HepG2 (cell line): ENCODE measurements around the gene AWAT2. TPM values are rescaled to one million over a fixed set of nuclear protein-coding genes. Genes with fewer than 3 reads are reported as not detected.

ENCODE experiments used
- ATAC-seq: fragments of 200-7000 bp; cut with Tn5 transposase; 3 replicates; pipeline ENCODE4 v1.9.1; 2020; ENCODE audit warnings: mild to moderate bottlenecking, moderate library complexity
- BruUV-seq: library from RNA; stranded (reverse); fragments of 400-500 nt; replicated peaks from 2 replicates; lab custom pipeline; 2021; lab: Mats Ljungman, UMichigan
- CTCF ChIA-PET: fragments of 300-600 bp; formaldehyde crosslinking; extraction: SDS; loops from one replicate; lab custom pipeline; 2021; ENCODE audit warnings: low total read pairs, inconsistent platforms, low intra/inter-chr PET ratio; lab: Yijun Ruan, JAX
- POLR2A ChIA-PET: fragments of 350-600 bp; sonication (Branson Sonifier 250); formaldehyde crosslinking; loops from one replicate; lab custom pipeline; 2020; ENCODE audit warnings: antibody characterized with exemption, inconsistent platforms; lab: Yijun Ruan, JAX
- DNase-seq: peaks from one replicate; pipeline ENCODE4 v3.0.0-alpha.2; 2015; ENCODE audit warnings: low spot score
- FAIRE-seq: peaks from 3 replicates; lab custom pipeline; 2011; peaks lifted over from hg19 to GRCh38; lab: Jason Lieb, UNC
- H2AFZ ChIP-seq: one replicate; pipeline ENCODE4 v1.6.1; 2011; ENCODE audit warnings: low read length, inconsistent platforms
- H3K27ac ChIP-seq: fragments of 300-600 bp; 3 replicates; pipeline ENCODE4 v1.8.0; 2011; ENCODE audit warnings: mixed run types, mild to moderate bottlenecking, mixed read lengths, low read length, inconsistent platforms; ENCODE audit not compliant: insufficient read depth; ENCODE audit errors: extremely low read length
- H3K27me3 ChIP-seq, 2 experiments: fragments of 200-600 bp in 1 of 2; 2 replicates in 1 of 2; 3 replicates in 1 of 2; pipeline versions ENCODE4 v1.6.0 to v1.8.0; 2011; ENCODE audit warnings: low read length in 2 of 2, mild to moderate bottlenecking in 2 of 2, moderate library complexity in 2 of 2, inconsistent platforms in 1 of 2; ENCODE audit not compliant: insufficient read depth in 2 of 2, control insufficient read depth in 1 of 2
- H3K36me3 ChIP-seq, 2 experiments: fragments of 200-600 bp in 1 of 2; replicated peaks in 1 of 2; 2 replicates in 1 of 2; 3 replicates in 1 of 2; pipeline versions ENCODE4 v1.5.1 to v1.8.0; 2011; ENCODE audit warnings: low read length in 2 of 2, inconsistent platforms in 1 of 2; ENCODE audit not compliant: insufficient read depth in 2 of 2, control insufficient read depth in 1 of 2
- H3K4me1 ChIP-seq: 2 replicates; pipeline ENCODE4 v1.5.1; 2012; ENCODE audit warnings: low read length, inconsistent platforms; ENCODE audit not compliant: insufficient read depth
- H3K4me2 ChIP-seq: 2 replicates; pipeline ENCODE4 v1.6.0; 2011; ENCODE audit warnings: low read depth, low read length, inconsistent platforms
- H3K4me3 ChIP-seq, 3 experiments: fragments of 200-600 bp in 1 of 3; sonication (generic), shearing (Covaris generic) in 1 of 3; replicated peaks in 1 of 3; 2 replicates each; pipeline ENCODE4 v1.5.1; 2011 to 2016; ENCODE audit warnings: low read length in 3 of 3, inconsistent platforms in 2 of 3, low read depth in 2 of 3, mild to moderate bottlenecking in 2 of 3, control low read depth in 1 of 3, mixed read lengths in 1 of 3; ENCODE audit not compliant: insufficient read depth in 1 of 3
- H3K79me2 ChIP-seq: one replicate; pipeline ENCODE4 v1.6.1; 2011; ENCODE audit warnings: low read length, inconsistent platforms; ENCODE audit not compliant: insufficient read depth
- H3K9ac ChIP-seq: 2 replicates; pipeline ENCODE4 v1.6.0; 2011; ENCODE audit warnings: mild to moderate bottlenecking, low read depth, low read length, inconsistent platforms; ENCODE audit not compliant: insufficient read depth
- H3K9me3 ChIP-seq: 2 replicates; pipeline ENCODE4 v1.5.1; 2012; ENCODE audit warnings: mild to moderate bottlenecking, low read length
- H4K20me1 ChIP-seq: 2 replicates; pipeline ENCODE4 v1.6.0; 2011; ENCODE audit warnings: inconsistent platforms, mild to moderate bottlenecking, low read length, moderate library complexity; ENCODE audit not compliant: insufficient read depth
- AGO1 ChIP-seq: fragments of 200-400 bp; formaldehyde crosslinking; IDR thresholded peaks from 2 replicates; pipeline ENCODE4 v1.6.1; 2017; ENCODE audit warnings: mild to moderate bottlenecking, low read depth, low read length, moderate library complexity; ENCODE audit not compliant: poor library complexity, severe bottlenecking
- DRAP1 ChIP-seq: IDR thresholded peaks from 2 replicates; pipeline ENCODE4 v1.6.1; 2016; ENCODE audit warnings: missing genetic modification reagents, missing compliant biosample characterization
- ELK4 ChIP-seq: sonication (generic); formaldehyde crosslinking; IDR thresholded peaks from 2 replicates; pipeline ENCODE4 v1.9.0; 2021; ENCODE audit warnings: missing genetic modification reagents, borderline replicate concordance
- GPN1 ChIP-seq: sonication (generic); formaldehyde crosslinking; IDR thresholded peaks from 2 replicates; pipeline ENCODE4 v1.5.1; 2020; ENCODE audit warnings: missing genetic modification reagents, borderline replicate concordance
- KLF9 ChIP-seq: IDR thresholded peaks from 2 replicates; pipeline ENCODE4 v1.6.1; 2016; ENCODE audit warnings: low read depth
- MED13 ChIP-seq: sonication (generic); formaldehyde crosslinking; IDR thresholded peaks from 2 replicates; pipeline ENCODE4 v1.5.0; 2020; ENCODE audit warnings: missing genetic modification reagents
- MIXL1 ChIP-seq: IDR thresholded peaks from 2 replicates; pipeline ENCODE4 v1.6.1; 2016
- MXD4 ChIP-seq: IDR thresholded peaks from 2 replicates; pipeline ENCODE4 v1.6.1; 2016; ENCODE audit warnings: mild to moderate bottlenecking, missing biosample characterization, missing genetic modification reagents
- REXO4 ChIP-seq: sonication (generic); formaldehyde crosslinking; IDR thresholded peaks from 2 replicates; pipeline ENCODE4 v1.8.0; 2022; ENCODE audit warnings: missing genetic modification reagents, mild to moderate bottlenecking, borderline replicate concordance
- SSRP1 ChIP-seq: IDR thresholded peaks from 2 replicates; pipeline ENCODE4 v1.6.1; 2016; ENCODE audit warnings: control low read depth
- ZFYVE20 ChIP-seq: sonication (generic); formaldehyde crosslinking; IDR thresholded peaks from 2 replicates; pipeline ENCODE4 v1.8.0; 2023; ENCODE audit warnings: low read depth, mild to moderate bottlenecking, moderate library complexity, missing genetic modification reagents, borderline replicate concordance
- ZNF124 ChIP-seq: sonication (generic); formaldehyde crosslinking; IDR thresholded peaks from 2 replicates; pipeline ENCODE4 v1.4.0; 2020; ENCODE audit warnings: missing genetic modification reagents
- ZNF329 ChIP-seq: sonication (generic); formaldehyde crosslinking; IDR thresholded peaks from 2 replicates; pipeline ENCODE4 v1.9.0; 2021; ENCODE audit warnings: low read depth, mild to moderate bottlenecking, missing genetic modification reagents
- ZNF687 ChIP-seq: sonication (generic); formaldehyde crosslinking; IDR thresholded peaks from 2 replicates; pipeline ENCODE4 v1.5.1; 2020; ENCODE audit warnings: mild to moderate bottlenecking, missing genetic modification reagents, moderate library complexity
- ZNF749 ChIP-seq: sonication (generic); formaldehyde crosslinking; IDR thresholded peaks from 2 replicates; pipeline ENCODE4 v1.8.0; 2022; ENCODE audit warnings: mild to moderate bottlenecking, missing genetic modification reagents, moderate library complexity, borderline replicate concordance
- ZNF792 ChIP-seq: IDR thresholded peaks from 2 replicates; pipeline ENCODE4 v1.6.1; 2016
- WGBS: methylation state at CpG from one replicate; pipeline ENCODE4 v1.1.6; 2017; ENCODE audit warnings: low lambda C conversion rate; 5-methylcytosine and 5-hydroxymethylcytosine counted together
- in situ Hi-C: cut with HindIII; loops from 2 replicates; pipeline ENCODE4 v1.10.0; 2017; ENCODE audit warnings: low pct_unique_long_range_greater_than_20kb; ENCODE audit not compliant: extremely low pct_ligation_motif_present
- intact Hi-C: fragments of 100-400 bp; cut with micrococcal nuclease; formaldehyde crosslinking; loops from one replicate; pipeline ENCODE4 v1.10.0; 2022; ENCODE audit not compliant: unreplicated experiment
- polyA plus RNA-seq, 8 experiments: library from polyadenylated mRNA; depleted of rRNA in 3 of 8; stranded (reverse) in 7 of 8; unstranded in 1 of 8; fragments of >200 nt; fragmentation: Illumina TruSeq in 4 of 8; extraction: Trizol in 4 of 8; gene quantifications; 2 replicates each; pipeline versions ENCODE4 v1.2.1 to v1.2.3, GENCODE V29; 2011 to 2016; ENCODE audit warnings: low read depth in 4 of 8, missing spikeins in 1 of 8, mixed read lengths in 1 of 8; ENCODE audit not compliant: insufficient read depth in 1 of 8
- total RNA-seq, 5 experiments: library from RNA; depleted of rRNA; stranded (reverse); fragments of >200 nt; fragmentation: Illumina TruSeq; extraction: Trizol; gene quantifications; 2 replicates each; pipeline ENCODE4 v1.2.3, GENCODE V29; 2016; ENCODE audit warnings: low read depth in 1 of 5

The AWAT2 gene
- total and polyA plus RNA-seq, 2 of the 13 experiments (the other 11 are each of a cell fraction or from before 2014, with no cell fraction given): not detected

DNA sequence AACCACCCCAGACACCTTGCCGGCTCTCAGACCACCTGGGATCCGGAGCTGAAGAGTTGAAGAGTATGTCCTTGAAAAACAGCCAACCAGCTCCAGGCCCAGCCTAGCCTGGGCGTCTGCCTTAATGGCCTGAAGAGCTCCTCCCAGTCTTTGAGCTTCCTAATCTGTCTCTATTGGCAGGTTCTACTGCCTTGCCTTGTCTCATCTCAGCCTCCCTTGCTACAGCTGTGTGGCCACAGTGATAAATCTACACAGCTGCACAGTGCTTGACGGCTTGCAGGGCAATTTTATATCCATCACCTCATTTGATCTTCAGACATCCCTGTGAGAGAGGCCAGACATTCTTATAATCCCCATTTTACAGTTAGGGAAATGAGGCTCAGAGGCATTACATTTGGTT, 19.9 kb downstream of the AWAT2 start (continued):
- TF ChIP-seq AGO1 (no peak), ELK4 (no peak)
- TF ChIP-seq, all 625 proteins: peak for 0

DNA sequence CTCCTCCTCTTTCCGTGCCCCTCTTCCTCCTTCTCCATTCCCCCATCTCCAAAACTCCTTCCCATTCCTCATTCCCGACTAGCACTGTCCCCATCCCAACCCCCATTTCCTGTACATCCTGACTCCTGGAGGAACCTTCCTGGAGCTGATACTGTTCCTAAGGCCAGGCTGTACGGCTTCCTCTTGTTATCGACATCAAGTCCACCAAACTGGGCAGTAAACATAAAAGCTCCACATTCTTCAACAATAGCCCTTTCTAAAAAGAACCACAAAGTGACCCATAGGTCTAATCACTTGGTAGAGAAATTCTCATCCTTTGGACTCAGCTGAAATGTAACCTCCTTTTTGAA, 22.9 kb downstream of the AWAT2 start:
- H3K27me3 ChIP-seq: no peaks in the 10 kb centered on the region
- H3K79me2 ChIP-seq: no peaks in the 10 kb centered on the region
- no peaks in the 10 kb centered on the region for H3K9me3 ChIP-seq
- no peak overlapping the region for H3K9ac ChIP-seq
- no peak for TF ChIP-seq GPN1 (CRISPR knock-in tag)
- TF ChIP-seq ZNF329 (CRISPR knock-in tag): no peak
- TF ChIP-seq KLF9: no peak
- no peak for TF ChIP-seq MED13 (CRISPR knock-in tag)
- no peak for TF ChIP-seq ZFYVE20 (CRISPR knock-in tag)
- TF ChIP-seq ZNF124 (CRISPR knock-in tag): no peak
- no peak for TF ChIP-seq MIXL1 (CRISPR knock-in tag)
- TF ChIP-seq ZNF749 (CRISPR knock-in tag): no peak
- TF ChIP-seq DRAP1 (CRISPR knock-in tag): no peak
- TF ChIP-seq REXO4 (CRISPR knock-in tag): no peak
- TF ChIP-seq MXD4 (CRISPR knock-in tag): no peak
- TF ChIP-seq SSRP1: no peak
- TF ChIP-seq ZNF792 (CRISPR knock-in tag): no peak
- TF ChIP-seq ZNF687 (CRISPR knock-in tag): no peak
- H3K4me3 ChIP-seq: no peak overlapping the region
- no peak overlapping the region for H3K27ac ChIP-seq
- ATAC-seq (no peak), DNase-seq (no peak), FAIRE-seq (no peak)
- WGBS: 68% methylated on average over 4 of the region's 4 CpGs
- intact Hi-C loops: no loop called here
- H3K36me3 ChIP-seq: no peaks in the 10 kb centered on the region
- BruUV-seq: no TSS peak
- POLR2A ChIA-PET: no interaction called here
- H4K20me1 ChIP-seq: no peaks in the 10 kb centered on the region
- in situ Hi-C loops: no loop called here
- H3K4me2 ChIP-seq: no peak overlapping the region
- CTCF ChIA-PET: no interaction called here
- H2AFZ ChIP-seq: no peak overlapping the region
- no peaks in the 10 kb centered on the region for H3K4me1 ChIP-seq
